ENCODE results near the gene ADD1. TPM values are rescaled to one million over a fixed set of nuclear protein-coding genes. Genes with fewer than 3 reads are reported as not detected.

The ADD1 gene
- total RNA-seq, 6 experiments from 2014 or later, result 276 to 332 (median 321) TPM

- H3K27ac Mint-ChIP-seq, result peak overlapping the region; percentile 93
- TF ChIP-seq CTCF (IDR thresholded peaks at IDR 0.05), result no peak
These were observed 89.4 kb downstream of the ADD1 start for GRCh38 chr4:2932951-2933565.

GRCh38 chr4:2933566-2934076 is 90.0 kb downstream of the ADD1 start:
- Mint-ChIP-seq H3K4me3 (peak overlapping the region; percentile 94), H3K27me3 (ENCODE audit: insufficient read depth) (peaks cover 9% of the 10 kb centered on the region), H3K27ac (peak overlapping the region; percentile 93), H3K36me3 (ENCODE audit: low read depth) (peaks cover 37% of the 10 kb centered on the region), H3K9me3 (no peaks in the 10 kb centered on the region; the same call in 1 of the 2 replicates), H3K4me1 (ENCODE audit: low read depth) (peaks cover 26% of the 10 kb centered on the region)
- no peak for DNase-seq
- no peak for TF ChIP-seq CTCF (IDR thresholded peaks at IDR 0.05)

More at GRCh38 chr4:2932951-2933565, 89.4 kb downstream of the ADD1 start:
- peaks cover 26% of the 10 kb centered on the region for H3K4me1 Mint-ChIP-seq (ENCODE audit: low read depth)
- H3K36me3 Mint-ChIP-seq (ENCODE audit: low read depth), result peaks cover 40% of the 10 kb centered on the region
- no peak for DNase-seq
- H3K9me3 Mint-ChIP-seq, result no peaks in the 10 kb centered on the region; the same call in 1 of the 2 replicates
- peaks cover 7% of the 10 kb centered on the region for H3K27me3 Mint-ChIP-seq (ENCODE audit: insufficient read depth)
- peak overlapping the region; percentile 94 for H3K4me3 Mint-ChIP-seq

GRCh38 chr4:2934077-2934812 is 90.6 kb downstream of the ADD1 start:
- Mint-ChIP-seq H3K4me3 (peak overlapping the region; percentile 94), H3K27ac (peak overlapping the region; percentile 93), H3K4me1 (ENCODE audit: low read depth) (peaks cover 26% of the 10 kb centered on the region), H3K9me3 (no peaks in the 10 kb centered on the region; the same call in 1 of the 2 replicates), H3K27me3 (ENCODE audit: insufficient read depth) (peaks cover 9% of the 10 kb centered on the region), H3K36me3 (ENCODE audit: low read depth) (peaks cover 38% of the 10 kb centered on the region)
- no peak for TF ChIP-seq CTCF (IDR thresholded peaks at IDR 0.05)
- peak; percentile 56 for DNase-seq

- peaks cover 26% of the 10 kb centered on the region for H3K4me1 Mint-ChIP-seq (ENCODE audit: low read depth)
- DNase-seq, result peak; percentile 83
- peak overlapping the region; percentile 87 for H3K27ac Mint-ChIP-seq
- no peaks in the 10 kb centered on the region; the same call in 1 of the 2 replicates for H3K9me3 Mint-ChIP-seq
- H3K36me3 Mint-ChIP-seq (ENCODE audit: low read depth), result peaks cover 34% of the 10 kb centered on the region
- H3K4me3 Mint-ChIP-seq, result peak overlapping the region; percentile 90
- H3K27me3 Mint-ChIP-seq (ENCODE audit: insufficient read depth), result peaks cover 9% of the 10 kb centered on the region
- TF ChIP-seq CTCF (IDR thresholded peaks at IDR 0.05), result no peak
These were observed 91.4 kb downstream of the ADD1 start for GRCh38 chr4:2934813-2935761.

Data from HFFc6 (cell line).